ENCODE measurements around the gene PTPN13.

PTPN13 gene

GRCh38 chr4:86593688-86594558 is at the start of gene PTPN13:
Gene PTPN13, plus strand, starts transcription at chr4:86594315. Its CDS starts 40,942 bp downstream, at chr4:86635257.
- peak; percentile 41 to 59 for DNase-seq (ENCODE audit: low read depth in 2 of 2)

DNA sequence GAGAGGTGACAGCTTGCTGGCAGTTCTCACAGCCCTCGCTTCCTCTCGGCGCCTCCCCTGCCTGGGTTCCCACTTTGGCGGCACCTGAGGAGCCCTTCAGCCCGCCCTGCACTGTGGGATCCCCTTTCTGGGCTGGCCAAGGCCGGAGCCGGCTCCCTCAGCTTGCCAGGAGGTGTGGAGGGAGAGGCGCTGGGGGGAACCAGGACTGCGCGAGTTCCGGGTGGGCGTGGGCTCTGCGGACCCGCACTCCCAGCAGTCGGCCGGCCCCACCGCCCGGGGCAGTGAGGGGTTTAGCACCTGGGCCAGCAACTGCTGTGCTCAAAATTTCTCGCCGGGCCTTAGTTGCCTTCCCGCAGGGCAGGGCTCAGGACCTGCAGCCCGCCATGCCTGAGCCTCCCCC is 47.0 kb upstream of the PTPN13 start:
- DNase-seq (ENCODE audit: low read depth in 2 of 2), result no peak

DNA sequence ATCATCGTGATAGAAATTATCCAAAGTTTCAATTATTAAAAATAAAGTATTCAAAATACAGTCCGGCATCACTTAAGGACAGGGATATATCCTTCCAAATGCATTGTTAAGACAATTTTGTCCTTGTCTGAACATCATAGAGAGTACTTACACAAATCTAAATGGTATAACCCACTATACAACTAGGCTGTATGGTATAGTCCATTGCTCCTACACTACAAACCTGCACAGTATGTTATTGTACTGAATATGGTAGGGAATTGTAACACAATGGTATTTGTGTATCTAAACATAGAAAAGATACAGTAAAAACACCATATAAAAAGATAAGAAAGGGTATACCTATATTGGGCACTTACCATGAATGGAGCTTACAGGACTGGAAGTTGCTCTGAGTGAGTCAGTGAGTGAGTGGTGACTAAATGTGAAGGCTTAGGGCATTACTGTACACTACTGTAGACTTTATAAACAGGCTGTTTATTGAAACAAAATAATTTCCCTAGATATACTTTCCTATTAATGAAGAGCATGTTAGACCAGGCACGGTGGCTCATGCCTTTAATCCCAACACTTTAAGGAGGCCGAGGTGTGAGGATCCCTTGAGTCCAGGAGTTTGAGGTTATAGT is 44.8 kb upstream of the PTPN13 start:
- no peak for DNase-seq (ENCODE audit: low read depth in 2 of 2)

- no peak for DNase-seq (ENCODE audit: low read depth in 2 of 2)
These were observed 42.7 kb upstream of the PTPN13 start for GRCh38 chr4:86551387-86551786.

DNA sequence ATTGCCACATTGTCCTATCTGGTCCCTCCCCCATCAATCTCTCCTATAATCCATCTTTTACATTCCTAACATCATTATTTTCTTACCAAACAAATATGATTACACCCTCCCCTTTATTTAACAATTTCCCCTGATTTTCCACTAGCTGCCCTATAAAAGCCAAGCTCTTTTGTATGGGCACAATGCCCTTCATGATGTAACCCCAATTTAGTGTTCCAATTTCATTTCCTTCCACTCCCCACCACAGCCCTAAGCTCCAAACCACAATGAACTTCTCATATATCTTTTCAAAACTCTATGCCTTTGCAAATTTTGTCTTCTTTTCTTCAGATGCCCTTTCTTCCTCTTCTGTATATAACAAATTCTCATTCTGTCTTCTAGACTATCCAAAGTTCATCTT is 39.5 kb upstream of the PTPN13 start:
- no peak for DNase-seq (ENCODE audit: low read depth in 2 of 2)

DNA sequence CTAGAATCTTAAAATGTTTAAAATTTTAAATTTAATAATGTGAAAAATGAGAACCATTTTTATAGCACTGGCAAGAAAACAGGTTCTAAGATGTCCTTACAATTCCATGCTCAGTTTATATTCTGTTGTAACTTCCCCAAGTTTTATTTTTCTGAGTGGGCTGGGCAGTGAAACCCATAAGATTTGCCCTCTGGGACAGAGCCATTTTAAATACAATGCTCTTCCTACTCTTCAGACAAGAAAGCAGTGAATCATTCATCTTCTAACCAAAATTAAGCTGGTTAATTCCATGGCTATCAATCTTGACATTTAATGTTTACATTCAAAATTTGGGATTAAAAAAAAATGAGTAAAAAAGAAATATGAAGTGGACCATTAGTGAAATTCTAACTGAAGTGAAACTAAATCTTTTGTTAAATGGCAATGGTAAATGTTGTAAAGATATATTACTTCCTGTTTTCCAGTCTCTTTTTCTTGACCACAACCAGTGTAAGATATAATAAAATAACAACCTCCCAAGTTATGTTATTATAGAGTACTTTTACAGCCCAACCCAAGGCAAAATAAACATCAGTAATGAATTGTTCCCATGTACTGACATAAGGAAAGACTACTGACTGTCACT is 37.2 kb upstream of the PTPN13 start:
- DNase-seq (ENCODE audit: low read depth in 2 of 2), result no peak

- no peak for DNase-seq (ENCODE audit: low read depth in 2 of 2)
These were observed 36.6 kb upstream of the PTPN13 start for GRCh38 chr4:86557526-86557925.

DNA sequence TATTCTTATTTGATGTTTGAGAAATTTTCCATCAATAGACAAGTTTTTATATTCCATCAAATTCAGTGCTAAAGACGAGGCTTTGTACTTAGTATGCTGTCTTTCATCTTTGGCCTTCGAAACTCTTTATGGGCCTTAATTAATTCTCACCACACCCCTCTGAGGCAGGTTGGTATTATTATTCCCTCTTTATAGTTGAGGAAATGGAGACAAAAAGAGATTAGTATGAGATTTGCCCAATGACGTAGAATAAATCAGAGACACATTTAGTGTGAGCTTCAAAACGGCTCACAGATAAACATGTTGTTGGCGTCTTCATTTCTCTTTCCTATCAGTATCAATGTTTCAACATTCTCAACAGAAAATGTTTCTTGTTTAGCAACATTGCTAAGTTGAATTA is 35.9 kb upstream of the PTPN13 start:
- no peak for DNase-seq (ENCODE audit: low read depth in 2 of 2)

GRCh38 chr4:86558797-86559196 is 35.3 kb upstream of the PTPN13 start:
- no peak for DNase-seq (ENCODE audit: low read depth in 2 of 2)

- no peak for DNase-seq (ENCODE audit: low read depth in 2 of 2)
These were observed 33.7 kb upstream of the PTPN13 start for GRCh38 chr4:86560447-86560846.

- no peak for DNase-seq (ENCODE audit: low read depth in 2 of 2)
These were observed 32.9 kb upstream of the PTPN13 start for GRCh38 chr4:86561256-86561655.

DNA sequence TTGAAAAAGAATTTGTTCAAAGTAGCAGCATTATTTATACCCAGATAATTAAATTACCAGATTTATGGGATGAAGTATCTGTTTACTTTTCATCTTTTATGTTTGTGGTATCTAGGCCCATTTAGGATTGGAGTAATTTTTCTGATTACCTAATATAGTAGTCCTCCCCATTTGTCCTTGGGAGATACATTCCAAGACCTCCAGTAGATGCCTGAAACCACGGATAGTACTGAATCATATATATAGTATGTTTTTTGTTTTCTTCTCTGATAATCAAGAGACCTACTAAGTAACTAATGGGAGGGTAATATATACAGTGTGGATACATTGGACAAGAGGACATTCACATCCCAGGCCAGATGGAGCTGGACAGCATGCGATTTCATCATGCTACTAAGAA is 30.7 kb upstream of the PTPN13 start:
- DNase-seq (ENCODE audit: low read depth in 2 of 2), result no peak

GRCh38 chr4:86564795-86565194 is 29.3 kb upstream of the PTPN13 start:
- no peak for DNase-seq (ENCODE audit: low read depth in 2 of 2)

DNA sequence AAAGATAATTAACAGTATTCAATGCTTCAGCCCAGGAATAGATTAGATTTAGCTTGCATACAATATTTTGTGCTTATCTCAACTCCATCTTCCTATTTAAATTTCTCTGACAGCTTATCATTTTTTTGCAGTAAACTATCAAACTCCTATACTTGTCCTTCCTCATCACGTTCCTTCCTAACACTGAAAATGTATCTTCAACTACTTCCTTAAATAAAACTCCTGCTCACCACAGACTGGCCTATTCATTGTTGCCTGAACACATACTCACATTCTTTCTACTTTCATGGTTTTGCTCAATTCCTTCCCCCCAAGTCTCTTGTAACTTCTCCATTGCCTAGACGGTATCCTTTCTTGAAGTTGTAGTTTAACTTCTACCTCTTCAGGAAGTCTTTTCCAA is 28.5 kb upstream of the PTPN13 start:
- no peak for DNase-seq (ENCODE audit: low read depth in 2 of 2)

GRCh38 chr4:86569103-86569870 is 24.8 kb upstream of the PTPN13 start:
- DNase-seq (ENCODE audit: low read depth in 2 of 2), result no peak

- DNase-seq (ENCODE audit: low read depth in 2 of 2), result no peak
These were observed 14.2 kb upstream of the PTPN13 start for GRCh38 chr4:86579941-86580340.

DNA sequence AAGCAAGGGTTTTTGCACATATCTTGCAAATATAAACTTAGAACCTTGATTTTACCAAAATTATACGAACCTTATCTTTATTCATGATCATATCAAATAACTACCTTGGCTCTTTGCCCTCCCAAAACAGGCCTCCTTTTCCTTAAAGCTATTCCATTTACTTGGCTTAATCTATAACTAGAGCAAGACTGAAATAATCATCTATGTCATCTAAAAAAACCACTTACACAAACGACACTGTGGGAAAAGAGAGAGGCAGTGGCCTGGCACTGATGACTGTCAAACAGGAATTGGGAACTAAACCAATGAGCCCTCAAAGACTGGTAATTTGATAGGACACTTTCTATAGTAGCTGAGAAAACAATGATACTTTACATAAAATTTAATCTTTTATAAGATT is 11.7 kb upstream of the PTPN13 start:
- DNase-seq (ENCODE audit: low read depth in 2 of 2), result no peak

GRCh38 chr4:86586160-86586572 is 7.9 kb upstream of the PTPN13 start:
- no peak for DNase-seq (ENCODE audit: low read depth in 2 of 2)

DNA sequence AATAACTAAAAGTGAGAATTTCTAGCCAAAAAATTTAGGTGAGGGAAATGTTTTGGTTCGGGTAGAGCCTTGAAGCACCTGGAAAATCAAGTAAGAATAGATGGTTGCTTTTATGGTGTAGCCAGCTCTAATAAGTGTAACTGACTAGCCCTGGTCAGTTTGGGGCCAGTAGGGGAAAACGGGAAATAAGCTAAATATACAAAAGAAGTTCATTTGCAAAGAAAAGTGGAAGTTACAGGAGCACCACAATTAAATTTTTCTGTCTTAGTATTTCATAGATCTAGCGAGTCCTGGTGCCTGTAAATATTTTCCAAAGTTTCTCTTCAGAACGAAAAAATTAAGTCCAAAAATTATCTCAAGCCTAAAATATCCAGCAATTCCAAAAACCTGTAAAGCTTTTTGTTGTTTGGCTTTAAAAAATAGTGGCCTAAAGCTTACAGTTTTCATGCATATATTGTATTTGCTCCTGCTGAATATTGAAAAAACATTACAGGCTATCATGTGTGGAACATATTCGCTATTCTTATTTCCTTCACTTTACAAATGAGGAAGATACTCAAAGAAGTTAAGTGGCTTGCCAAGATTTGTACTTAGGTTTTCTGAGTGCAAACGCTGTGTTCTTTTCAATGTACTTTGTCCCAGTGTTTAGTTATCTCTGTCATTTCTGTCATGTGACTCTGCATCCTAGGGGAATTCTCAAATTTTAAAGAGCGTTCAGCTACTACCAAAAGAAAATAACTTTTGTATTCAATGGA is 7.3 kb upstream of the PTPN13 start:
- DNase-seq (ENCODE audit: low read depth in 2 of 2), result no peak

DNA sequence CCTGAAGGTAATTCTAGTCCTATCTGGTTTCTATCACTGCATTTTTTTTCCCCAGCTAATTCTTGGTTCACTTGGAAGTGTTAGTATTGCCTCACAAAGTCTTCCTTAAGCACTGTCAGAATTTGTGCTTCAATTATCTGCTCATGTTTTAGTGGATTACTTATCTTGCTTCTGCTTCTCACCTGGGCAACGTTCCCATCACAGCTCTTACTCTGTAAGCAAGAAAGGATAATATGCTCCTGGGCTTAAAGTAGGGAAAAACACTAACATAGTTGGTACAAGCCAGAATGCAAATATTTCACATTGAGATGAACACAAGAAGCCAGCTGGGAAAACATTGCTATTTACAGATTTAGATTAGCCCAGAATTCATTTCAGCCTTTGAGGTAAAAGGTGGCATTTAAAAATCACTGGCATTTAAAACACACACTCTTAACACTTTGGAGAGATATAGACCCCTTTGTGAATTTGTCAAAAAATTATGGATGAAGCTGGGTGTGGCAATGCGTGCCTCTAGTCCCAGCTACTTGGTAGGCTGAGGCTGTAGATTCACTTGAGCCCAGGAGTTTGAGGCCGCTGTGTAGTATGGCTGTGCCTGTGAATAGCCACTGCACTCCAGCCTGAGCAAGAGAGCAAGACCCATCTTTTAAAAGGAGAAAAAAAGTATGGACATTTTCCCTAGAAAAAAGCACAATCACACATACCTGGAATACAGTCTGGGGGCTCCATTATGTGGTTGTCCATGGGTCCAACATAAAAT is 6.6 kb upstream of the PTPN13 start:
- DNase-seq (ENCODE audit: low read depth in 2 of 2), result no peak

Measured in stimulated activated CD4-positive, alpha-beta T cell treated with anti-CD3 and anti-CD28 coated beads, Interleukin-15, amount 100 ng/mL, for 48 hours (primary cell).